Measurements from ENCODE around the gene SLC8A1. TPM values are rescaled to one million over a fixed set of nuclear protein-coding genes. Genes with fewer than 3 reads are reported as not detected.

Gene SLC8A1
- total RNA-seq, 4 donors from 2014 or later: 8.1 to 22.9 (median 9.3) TPM

DNA sequence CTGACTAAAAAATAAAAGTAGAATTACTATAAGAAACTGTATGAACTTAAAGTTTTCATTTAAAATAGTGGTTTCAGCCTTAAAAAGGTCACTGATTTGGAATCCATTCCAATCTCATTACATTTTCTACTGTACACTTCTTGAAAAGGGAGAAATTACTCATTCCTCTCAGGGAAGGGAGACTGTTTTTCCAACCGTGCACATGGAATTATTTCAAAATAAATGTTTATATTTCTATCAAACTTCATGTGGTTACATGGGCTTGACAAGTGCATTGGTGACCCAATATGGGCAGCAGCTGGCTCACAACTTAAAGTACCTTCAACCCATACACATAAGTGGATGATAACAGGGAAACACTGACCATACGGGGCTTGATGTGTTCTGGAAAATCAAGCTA, 348.3 kb downstream of the SLC8A1 start:
- no peak for DNase-seq (ENCODE audit: low spot score in 2 of 2)
- no peaks in the 10 kb centered on the region for H3K9me3 ChIP-seq
- H3K27ac ChIP-seq: no peak overlapping the region
- no peaks in the 10 kb centered on the region for H3K36me3 ChIP-seq
- no peaks in the 10 kb centered on the region for H3K27me3 ChIP-seq
- H3K4me3 ChIP-seq: no peak overlapping the region
- TF ChIP-seq, protein P1, sequence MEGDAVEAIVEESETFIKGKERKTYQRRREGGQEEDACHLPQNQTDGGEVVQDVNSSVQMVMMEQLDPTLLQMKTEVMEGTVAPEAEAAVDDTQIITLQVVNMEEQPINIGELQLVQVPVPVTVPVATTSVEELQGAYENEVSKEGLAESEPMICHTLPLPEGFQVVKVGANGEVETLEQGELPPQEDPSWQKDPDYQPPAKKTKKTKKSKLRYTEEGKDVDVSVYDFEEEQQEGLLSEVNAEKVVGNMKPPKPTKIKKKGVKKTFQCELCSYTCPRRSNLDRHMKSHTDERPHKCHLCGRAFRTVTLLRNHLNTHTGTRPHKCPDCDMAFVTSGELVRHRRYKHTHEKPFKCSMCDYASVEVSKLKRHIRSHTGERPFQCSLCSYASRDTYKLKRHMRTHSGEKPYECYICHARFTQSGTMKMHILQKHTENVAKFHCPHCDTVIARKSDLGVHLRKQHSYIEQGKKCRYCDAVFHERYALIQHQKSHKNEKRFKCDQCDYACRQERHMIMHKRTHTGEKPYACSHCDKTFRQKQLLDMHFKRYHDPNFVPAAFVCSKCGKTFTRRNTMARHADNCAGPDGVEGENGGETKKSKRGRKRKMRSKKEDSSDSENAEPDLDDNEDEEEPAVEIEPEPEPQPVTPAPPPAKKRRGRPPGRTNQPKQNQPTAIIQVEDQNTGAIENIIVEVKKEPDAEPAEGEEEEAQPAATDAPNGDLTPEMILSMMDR (IDR thresholded peaks at IDR 0.05): no peak
- TF ChIP-seq POLR2A (IDR thresholded peaks at IDR 0.05): no peak
- TF ChIP-seq EP300 (IDR thresholded peaks at IDR 0.05): no peak
- WGBS, 2 donors: 53 to 60% methylated on average over 2 of the region's 2 CpGs
- peaks cover 0 to 12% (median 1%) of the 10 kb centered on the region in 4 donors for H3K4me1 ChIP-seq

DNA sequence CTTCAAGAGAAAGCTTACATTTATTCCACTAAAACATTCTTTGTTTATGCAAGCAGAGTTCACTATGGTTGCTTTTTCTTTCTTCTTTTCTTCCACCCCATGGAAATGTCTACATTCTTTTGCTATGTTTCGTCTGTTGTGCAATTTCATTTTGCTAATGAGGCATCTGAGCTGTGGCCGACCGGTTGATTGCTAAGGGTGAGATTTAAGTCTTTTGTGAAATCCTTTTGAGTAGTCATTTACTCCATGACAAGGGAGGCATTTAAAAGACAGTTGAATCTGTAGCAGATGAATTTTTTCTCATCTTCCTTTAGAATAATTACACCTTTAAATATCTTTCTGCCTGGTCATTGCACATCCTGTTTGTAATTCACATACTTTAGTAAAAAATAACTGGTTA, 348.7 kb downstream of the SLC8A1 start:
- TF ChIP-seq, protein P1 (IDR thresholded peaks at IDR 0.05): no peak
- TF ChIP-seq POLR2A (IDR thresholded peaks at IDR 0.05): no peak
- no peak for TF ChIP-seq EP300 (IDR thresholded peaks at IDR 0.05)
- no peaks in the 10 kb centered on the region for H3K27me3 ChIP-seq
- H3K27ac ChIP-seq: no peak overlapping the region
- no peaks in the 10 kb centered on the region for H3K9me3 ChIP-seq
- no peak for DNase-seq (ENCODE audit: low spot score in 2 of 2)
- no peak overlapping the region for H3K4me3 ChIP-seq
- H3K36me3 ChIP-seq: no peaks in the 10 kb centered on the region
- H3K4me1 ChIP-seq: peaks cover 0 to 12% (median 1%) of the 10 kb centered on the region in 4 donors
- WGBS, 2 donors: 29 to 32% methylated on average over 3 of the region's 3 CpGs

DNA sequence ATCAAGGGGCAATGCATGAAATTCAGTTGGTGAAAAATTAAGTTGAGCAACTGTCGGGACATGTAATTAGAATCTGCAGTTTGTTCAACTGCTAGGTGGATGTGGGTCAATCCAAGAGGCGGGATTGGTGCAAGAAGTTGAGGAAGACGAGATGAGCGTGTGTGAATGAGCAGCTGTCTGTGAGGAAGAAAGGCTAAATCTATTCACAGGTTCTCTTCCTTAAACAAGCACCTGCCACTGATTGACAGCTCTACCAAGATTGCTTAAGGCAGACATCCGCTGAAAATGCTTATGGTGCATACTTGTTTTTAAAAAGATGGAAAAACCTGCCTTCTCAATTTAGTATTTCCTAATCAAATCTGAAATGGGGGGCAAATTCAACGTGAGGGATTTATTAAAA, 349.4 kb downstream of the SLC8A1 start:
- H3K27me3 ChIP-seq: no peaks in the 10 kb centered on the region
- no peak overlapping the region for H3K27ac ChIP-seq
- no peak overlapping the region for H3K4me3 ChIP-seq
- no peaks in the 10 kb centered on the region for H3K36me3 ChIP-seq
- 92% methylated on average over 6 of the region's 6 CpGs for WGBS, 2 donors
- no peak for DNase-seq (ENCODE audit: low spot score in 2 of 2)
- H3K9me3 ChIP-seq: no peaks in the 10 kb centered on the region
- TF ChIP-seq POLR2A (IDR thresholded peaks at IDR 0.05) (no peak), EP300 (IDR thresholded peaks at IDR 0.05) (no peak)
- TF ChIP-seq, protein P1 (IDR thresholded peaks at IDR 0.05): no peak
- peaks cover 0 to 12% (median 1%) of the 10 kb centered on the region in 4 donors for H3K4me1 ChIP-seq

DNA sequence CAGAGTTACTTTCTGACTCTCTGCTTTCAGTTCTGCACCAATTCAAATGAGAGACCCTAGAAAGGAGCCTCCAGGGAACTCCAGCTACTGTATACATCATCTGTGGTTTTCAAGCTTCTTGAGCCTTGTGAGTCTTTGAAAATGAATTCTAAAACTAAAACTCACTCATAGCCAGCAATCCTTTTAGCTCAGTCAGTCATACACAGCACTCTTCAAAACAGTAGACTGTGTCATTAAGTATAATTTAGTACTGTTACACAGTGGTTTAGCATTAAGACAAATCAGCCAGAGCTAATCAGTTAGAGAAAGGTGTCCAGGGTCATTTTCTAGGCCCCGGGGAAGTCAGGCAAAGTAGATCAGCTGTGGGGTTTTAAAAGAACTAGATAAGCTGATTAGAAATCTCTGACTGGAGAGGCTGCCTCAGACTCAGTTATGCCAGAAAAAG, 350.7 kb downstream of the SLC8A1 start:
- WGBS, 2 donors: 0 to 28% methylated on average over 1 of the region's 1 CpG
- DNase-seq (ENCODE audit: low spot score in 2 of 2): no peak
- no peak overlapping the region for H3K27ac ChIP-seq

DNA sequence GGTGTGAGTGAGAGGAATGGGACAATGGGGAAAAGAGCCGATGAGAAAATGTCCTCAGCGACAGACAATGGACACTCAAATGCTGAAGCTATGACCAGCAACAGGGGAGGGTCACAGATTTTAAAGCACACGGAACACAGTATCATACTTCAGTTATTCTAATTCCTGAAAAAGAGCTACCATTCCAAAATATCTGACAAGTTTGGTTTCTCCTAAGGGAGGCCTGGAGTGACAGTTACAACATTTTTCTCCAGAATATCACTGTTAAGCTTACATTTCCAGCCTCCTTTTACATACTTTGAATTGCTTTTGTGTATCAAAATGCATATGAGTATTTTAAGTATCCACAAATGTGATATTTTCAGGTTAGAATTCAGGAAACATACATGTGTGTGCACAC, 351.2 kb downstream of the SLC8A1 start:
- 86 to 88% methylated on average over 3 of the region's 3 CpGs for WGBS, 2 donors
- no peaks in the 10 kb centered on the region for H3K36me3 ChIP-seq
- no peak overlapping the region for H3K4me3 ChIP-seq
- peaks cover 0 to 12% (median 1%) of the 10 kb centered on the region in 4 donors for H3K4me1 ChIP-seq
- no peak for DNase-seq (ENCODE audit: low spot score in 2 of 2)
- H3K9me3 ChIP-seq: no peaks in the 10 kb centered on the region
- no peaks in the 10 kb centered on the region for H3K27me3 ChIP-seq
- TF ChIP-seq, protein P1 (IDR thresholded peaks at IDR 0.05): no peak
- no peak for TF ChIP-seq EP300 (IDR thresholded peaks at IDR 0.05)
- no peak for TF ChIP-seq POLR2A (IDR thresholded peaks at IDR 0.05)
- H3K27ac ChIP-seq: no peak overlapping the region

More for the DNA sequence above, 350.7 kb downstream of the SLC8A1 start:
- TF ChIP-seq POLR2A (IDR thresholded peaks at IDR 0.05) (no peak), EP300 (IDR thresholded peaks at IDR 0.05) (no peak)
- TF ChIP-seq, protein P1 (IDR thresholded peaks at IDR 0.05): no peak
- no peak overlapping the region for H3K4me3 ChIP-seq
- H3K9me3 ChIP-seq: no peaks in the 10 kb centered on the region
- no peaks in the 10 kb centered on the region for H3K27me3 ChIP-seq
- H3K4me1 ChIP-seq: peaks cover 0 to 12% (median 1%) of the 10 kb centered on the region in 4 donors
- H3K36me3 ChIP-seq: no peaks in the 10 kb centered on the region

All from tibial nerve (tissue), 4 donors.